ENCODE data around the gene ADCY5.

The ADCY5 gene

DNA sequence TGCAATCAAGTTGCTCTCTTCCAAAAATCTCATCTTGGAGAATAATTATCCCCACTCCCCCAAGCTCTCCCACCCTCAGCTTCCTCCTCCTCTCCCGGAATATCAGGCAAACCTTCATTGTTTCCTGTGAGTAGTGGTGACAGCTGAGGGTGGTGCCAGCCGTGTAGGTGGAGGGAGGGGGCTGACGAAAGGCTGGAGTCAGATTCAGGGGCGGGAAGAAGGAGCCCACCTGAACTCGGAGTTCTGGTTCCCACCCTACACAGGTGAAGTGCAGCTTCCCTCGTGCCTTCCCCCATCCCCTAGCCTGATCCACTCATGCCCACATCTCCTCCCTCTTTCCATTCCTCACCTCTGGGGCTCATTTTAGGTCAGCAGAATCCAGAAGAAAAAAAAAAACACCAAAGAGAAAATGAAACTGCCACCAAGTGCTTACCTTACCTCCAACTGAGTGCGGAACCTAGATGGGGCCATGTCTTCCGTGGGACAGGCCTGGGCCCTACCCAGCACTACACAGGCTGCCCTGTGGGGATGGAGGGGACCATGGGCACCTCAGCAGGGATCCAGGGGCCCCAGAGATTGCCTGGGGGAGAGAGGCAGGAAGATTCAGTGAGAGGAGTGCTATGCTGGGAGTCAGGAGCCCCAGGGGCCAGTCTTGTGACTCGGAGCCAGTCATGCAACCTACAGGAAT, 81.3 kb downstream of the ADCY5 start:
- DNase-seq (ENCODE audit: low spot score), result no peak

DNA sequence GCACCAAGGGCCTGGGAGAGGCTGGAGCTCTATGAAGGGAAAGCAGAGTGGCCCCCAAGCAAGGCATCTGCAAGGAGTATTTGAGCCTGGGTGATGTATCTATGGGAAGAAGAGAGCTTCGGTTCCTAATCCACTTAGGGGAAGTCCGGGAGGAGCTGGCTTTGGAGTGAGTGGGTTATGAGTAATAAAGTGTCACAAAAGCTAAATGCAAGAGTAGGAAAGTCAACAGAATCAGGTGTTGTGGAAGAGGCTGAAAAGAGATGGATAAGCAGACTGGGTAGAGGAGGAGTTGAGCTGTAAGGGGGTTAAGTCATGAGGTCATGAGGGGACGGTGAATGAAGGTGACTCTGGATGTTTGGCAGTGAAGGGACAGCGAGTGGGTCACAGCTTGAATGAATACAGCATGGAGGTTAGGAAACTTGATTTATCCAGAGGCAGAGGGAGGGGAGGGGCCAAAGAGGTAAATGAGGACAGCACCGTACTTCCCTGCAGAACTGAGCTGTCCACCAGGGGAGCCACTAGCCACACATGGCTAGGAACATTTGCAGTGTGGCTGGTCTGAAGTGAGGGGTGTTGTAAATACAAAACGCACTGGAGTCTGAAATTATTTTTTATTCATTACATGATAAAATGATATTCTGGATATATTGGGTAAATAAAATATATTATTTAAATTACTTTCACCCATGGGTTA, 83.3 kb downstream of the ADCY5 start:
- DNase-seq (ENCODE audit: low spot score), result no peak

DNA sequence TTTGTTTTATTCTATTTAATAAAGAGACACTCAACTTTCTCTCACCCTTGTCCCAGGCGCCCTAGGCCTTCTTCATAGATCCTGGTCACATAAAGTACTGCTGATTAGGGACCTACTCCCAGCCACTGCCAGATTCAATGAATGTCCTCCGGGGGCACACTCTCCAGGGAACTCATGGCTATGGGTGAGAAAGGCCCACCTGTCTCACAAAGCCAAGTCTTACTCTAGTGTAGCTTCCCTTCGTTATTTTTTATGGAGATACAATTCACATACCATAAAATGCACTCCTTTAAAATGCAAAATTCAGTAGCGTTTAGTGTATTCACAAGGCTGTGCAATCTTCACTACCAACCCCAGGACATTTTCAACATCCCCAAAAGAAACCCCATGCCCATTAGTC, 87.8 kb downstream of the ADCY5 start:
- no peak for DNase-seq (ENCODE audit: low spot score)

DNA sequence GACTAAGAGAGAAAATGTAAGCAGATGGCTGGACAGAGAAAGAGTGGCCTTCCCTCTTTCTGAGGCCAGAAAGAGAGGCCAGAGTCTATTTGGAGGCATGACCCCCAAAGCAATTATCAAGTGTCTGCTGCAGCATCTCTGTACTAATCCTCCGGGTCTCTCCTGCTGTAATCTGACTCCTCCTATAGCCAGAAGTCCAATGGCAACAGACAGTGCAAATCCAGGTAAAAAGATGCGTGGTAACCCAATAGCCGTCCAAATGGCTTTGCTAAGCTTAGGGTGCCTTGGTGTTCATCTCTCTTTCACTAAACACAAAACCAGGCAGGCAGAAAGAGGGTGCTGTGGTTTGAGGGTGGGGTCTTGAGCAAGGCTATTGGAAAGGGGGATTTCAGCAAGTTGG, 91.6 kb downstream of the ADCY5 start:
- DNase-seq (ENCODE audit: low spot score), result no peak

DNA sequence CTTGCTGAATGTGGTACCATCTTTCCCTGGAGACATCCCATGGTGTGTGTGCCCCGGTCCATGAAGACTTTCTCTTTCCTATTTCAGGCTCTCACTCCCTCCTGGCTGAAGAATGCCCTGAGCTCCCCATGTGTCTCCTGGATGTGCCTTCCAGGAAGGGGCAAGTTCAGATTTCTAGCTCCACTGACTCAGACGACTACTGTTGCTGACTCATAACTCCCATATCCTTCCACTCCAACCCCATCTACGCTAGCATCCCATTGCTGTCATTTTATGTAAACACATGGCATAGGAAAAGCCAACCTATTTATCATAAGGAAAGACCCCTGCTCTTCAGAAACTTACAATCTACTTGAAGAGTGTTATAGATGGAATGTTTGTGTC, 95.0 kb downstream of the ADCY5 start:
- no peak for DNase-seq (ENCODE audit: low spot score)

DNA sequence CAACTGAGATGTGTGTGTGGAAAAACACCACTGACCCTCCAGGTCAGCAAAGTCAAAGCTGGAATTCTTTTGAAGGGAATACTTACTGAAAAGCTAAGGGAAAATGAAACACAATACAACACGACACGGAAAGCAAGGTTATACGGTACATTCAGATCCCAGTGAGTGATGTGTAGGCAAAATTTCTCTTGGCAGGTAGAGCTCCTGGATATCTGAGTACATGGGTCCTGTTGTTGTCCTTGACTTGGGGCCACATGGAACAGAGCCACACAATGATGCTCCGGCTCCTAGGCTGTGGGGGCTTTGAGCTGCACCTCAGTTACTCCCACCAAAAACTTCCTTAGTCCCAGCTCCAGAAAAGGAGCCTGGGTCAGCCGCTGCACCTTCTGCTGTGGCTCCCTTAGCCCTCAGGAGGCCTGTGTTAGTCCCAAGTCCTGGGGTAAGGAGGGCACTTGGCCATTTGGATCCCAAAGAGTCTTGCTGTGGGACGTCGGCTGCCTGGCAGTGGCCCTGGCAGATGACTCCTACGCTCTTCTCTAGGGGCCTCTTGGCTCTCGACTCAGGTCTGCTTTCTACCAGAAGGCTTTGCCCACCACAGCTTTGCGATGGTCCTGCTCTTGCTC, 95.6 kb downstream of the ADCY5 start:
- no peak for DNase-seq (ENCODE audit: low spot score)

DNA sequence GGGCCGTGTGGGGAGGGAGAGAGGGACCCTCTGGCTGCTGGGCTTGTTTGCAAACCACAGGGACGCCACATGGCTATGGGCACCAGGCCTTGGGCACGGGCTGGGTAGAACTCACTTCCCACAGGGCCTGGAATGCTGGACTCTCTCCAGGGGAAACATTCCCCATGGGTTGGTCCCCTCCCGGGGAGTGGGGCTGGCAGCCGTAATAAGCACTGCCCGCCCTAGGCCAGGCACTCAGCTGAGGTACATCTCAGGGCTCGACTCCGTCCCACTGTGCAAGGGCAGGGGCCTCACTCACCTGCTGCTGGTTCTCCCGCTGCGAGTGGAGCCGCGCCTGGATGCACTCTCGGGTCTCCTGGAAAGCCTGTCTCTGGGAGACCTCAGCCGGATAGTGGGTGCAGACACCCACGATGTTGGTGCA, 96.7 kb downstream of the ADCY5 start:
- no peak for DNase-seq (ENCODE audit: low spot score)

DNA sequence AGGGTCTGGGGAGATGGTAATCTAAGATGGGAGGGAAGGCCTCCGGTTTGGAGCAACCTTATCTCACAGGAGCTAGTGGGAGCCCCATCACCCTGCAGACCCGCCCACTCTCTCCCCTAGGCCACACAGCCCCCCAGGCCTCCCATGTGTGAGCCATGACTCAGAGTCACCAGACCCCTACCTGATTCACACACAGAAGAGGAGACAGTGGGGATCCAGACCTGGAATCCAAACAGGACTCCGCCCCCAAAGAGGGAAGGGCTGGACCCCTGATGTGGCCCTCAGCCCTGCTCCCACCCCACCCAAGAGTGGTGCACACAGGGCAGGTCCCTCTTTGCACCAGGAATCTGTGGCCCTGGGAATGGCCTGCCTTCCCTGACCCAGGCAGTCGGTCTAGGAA, 97.4 kb downstream of the ADCY5 start:
- DNase-seq (ENCODE audit: low spot score), result no peak

DNA sequence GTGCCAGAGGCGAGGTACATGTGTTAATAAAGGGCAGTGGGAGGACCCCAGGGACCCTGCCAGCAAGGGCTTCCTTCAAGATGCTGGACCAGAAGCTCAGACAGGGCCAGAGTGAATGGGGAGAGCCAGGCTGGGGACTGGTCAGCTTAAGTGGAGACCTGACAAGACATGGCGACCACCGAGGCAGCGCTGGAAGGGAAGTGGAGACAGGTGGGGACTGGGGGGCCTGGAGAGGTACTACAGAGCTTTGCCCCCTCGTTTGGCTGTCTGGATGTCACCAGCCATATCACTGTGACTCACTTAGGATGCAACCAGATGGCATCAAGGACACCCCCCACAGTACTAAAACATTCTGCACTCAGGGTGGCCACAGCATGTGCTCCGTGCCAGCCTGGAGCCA, 97.9 kb downstream of the ADCY5 start:
- DNase-seq (ENCODE audit: low spot score), result no peak

DNA sequence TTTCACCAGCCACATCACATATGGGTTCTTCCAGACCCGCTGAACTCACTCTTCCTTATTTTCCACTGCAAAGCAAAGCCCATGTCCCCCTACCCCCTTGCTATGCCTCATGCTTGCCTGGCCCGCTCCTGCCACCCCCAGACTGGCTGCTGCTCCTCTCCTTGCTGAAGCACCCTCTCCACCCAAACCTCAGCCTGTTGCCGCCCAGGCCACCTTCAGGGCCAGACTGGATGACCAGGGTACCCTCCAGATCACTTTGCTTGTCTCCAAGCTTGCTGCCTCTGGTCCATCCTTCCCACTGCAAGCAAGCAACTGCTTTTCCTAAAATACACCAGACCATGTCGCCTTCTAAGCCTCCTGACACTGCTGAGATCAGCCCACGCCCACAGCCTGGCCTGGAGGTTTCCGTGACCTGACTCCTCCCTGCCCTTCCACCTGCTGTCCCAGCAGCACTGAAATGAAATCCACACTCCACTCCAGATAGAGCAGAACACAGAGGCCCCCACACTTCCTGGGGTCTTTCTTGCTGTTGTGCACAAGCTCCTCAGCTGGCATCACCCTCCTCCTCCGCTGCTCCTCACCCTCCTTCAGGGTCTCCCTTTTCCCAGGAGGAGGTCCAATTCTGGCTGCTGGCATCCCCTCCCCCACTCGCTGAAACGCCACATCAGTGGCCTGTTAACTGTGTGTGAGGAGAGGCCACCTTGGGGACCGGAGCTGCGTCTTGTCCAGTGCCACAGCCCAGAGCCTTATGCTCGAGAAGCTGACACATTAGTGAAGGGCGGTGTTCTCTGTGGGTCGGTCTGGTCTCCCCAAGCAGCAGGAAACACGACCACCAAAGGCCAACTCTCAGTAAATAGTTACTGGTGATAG, 99.1 kb downstream of the ADCY5 start:
- DNase-seq (ENCODE audit: low spot score), result no peak

DNA sequence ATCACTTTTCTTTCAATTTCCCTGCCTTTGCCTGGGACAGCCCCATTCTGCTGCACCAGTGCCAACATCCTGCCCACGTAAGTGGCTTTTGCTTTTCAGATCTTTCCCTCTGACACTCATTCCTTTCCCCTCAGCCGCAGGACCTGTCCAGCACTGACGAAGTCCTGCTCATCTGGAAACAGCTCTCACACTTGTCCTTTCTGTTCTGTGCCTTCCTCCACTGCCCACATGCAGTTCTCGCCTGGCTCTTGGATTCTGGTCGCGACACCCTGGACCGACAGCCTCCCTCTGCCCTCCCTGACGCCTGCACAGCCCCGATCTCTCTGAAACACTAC, 99.7 kb downstream of the ADCY5 start:
- DNase-seq (ENCODE audit: low spot score), result no peak

DNA sequence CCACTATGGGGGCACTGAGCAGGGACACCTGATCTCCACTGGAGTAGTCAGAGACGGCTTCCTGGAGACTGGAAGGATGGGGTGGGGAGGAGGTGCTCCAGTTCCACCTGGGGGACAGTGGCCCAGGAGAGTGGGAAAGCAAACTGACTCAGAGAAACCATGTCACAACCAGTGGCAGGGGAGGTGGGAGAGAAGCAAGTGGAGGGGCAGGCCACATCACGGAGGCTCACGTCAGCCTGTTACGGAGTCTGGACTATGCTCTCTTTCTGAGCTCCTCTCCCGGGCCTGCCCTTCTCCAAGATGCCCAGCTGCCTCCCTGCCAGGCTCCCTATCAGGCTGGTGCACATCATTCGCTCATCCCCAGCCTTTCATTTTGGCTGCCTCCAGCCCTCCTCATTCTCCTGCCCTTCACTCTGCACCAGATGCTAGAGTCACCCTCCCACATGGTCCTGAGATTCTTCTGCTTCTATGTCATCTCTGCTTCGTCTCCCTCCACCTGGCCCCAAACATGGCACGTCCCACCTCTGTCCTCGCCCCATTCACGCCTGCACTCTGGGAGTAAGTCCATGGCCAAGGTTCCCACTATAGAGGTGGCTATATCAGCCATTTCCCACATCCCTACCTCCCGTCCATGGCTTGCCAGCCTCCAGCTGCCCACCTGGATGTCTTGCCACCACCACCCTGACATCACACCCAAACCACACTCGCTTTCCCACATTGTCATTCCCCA, 100.3 kb downstream of the ADCY5 start:
- DNase-seq (ENCODE audit: low spot score), result no peak

DNA sequence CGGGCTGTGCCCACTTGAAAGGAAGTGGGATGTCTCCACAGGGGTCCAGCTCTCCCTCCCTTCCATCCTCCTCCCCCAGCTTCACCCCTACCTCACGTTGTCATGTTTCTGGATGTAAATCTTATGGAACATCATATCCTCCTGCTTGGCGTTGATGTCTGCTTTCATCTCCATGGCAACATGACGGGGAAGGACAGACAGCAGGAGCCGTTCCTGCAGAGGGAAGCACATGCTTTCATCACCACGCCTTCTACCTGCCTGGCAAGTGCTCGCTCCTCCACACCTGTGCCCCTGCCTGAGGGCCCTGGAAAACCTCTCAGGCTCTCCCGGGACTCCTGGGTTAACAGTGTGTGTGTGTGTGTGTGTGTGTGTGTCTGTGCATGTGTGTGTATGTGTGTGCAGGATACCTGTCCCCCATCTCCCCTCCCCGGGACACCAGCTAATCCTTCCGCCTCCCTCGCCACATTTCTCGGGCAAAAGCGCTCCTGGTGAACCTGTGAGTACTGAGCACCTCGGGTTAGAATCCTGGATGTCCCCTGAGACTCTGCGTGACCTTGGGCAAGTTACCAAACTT, 101.1 kb downstream of the ADCY5 start:
- DNase-seq (ENCODE audit: low spot score), result no peak

DNA sequence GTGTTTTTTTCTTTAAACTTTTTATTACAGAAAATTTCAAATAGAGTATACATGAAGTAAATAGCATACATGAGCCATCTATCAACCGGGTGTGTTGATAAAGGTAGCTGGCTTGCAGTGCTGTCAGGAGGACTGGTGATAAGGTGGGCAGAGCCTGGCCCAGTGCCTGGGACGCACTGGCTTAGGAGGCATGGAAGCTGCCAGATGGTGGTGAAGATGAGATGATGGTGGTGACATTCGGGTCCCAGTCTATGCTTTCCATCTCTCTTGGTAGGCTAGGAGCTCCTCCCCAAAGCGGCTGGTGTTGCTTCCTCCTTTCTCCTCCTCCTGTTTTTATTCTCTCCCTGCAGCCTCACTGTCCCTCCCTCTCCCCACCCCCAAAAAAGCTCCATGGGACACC, 101.7 kb downstream of the ADCY5 start:
- no peak for DNase-seq (ENCODE audit: low spot score)

DNA sequence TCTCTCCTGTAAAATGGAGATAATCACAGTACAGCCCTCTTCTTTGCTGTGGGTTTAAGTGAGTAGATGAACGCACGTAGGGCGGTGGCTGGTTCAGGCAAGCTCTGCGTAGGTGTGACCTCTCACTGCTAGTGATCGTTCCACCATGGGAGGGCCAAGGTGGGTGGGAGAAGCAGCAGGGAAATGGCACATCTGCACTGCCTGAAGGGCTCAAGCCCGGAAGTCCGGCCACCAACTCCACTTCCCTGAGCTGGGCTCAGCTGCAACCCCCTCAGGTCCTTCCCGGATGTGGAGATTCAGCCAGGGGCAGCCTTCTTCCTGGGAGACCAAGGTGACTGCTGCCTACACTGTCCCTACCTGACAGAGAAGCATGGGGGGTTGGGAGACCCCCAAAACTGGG, 102.9 kb downstream of the ADCY5 start:
- no peak for DNase-seq (ENCODE audit: low spot score)

DNA sequence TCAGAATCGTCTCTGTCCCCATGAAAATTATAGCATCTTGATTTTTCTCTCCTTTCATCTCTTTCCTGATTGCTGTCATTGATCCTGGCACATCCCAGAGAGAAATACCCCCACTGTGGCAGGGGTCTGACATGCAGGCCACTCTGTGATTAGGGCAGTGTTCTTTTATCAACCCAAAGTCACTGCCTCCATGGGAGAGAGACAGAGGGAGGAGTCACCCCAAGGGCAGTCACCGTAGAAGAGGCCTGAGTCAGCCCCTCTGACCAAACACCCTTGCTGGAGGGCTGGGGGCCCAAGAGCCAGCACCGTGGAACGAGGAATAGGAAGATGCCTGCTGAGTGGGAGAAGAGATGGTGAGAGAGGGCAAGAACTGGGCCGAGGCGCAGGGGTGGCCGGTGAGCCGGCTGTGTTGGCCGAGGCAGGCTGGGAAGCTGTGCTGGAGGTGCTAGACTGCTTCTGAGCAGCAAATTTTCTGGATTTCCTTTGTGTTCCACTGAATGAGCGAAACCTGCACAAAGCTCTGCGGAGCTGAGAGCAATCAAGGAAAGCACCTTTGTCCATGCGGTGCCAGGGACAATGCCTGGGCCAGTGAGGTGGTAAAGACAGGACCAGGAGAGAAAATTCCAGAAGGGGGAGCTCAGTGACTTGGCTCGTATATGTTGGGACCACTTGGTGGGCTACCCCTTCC, 103.8 kb downstream of the ADCY5 start:
- no peak for DNase-seq (ENCODE audit: low spot score)

DNA sequence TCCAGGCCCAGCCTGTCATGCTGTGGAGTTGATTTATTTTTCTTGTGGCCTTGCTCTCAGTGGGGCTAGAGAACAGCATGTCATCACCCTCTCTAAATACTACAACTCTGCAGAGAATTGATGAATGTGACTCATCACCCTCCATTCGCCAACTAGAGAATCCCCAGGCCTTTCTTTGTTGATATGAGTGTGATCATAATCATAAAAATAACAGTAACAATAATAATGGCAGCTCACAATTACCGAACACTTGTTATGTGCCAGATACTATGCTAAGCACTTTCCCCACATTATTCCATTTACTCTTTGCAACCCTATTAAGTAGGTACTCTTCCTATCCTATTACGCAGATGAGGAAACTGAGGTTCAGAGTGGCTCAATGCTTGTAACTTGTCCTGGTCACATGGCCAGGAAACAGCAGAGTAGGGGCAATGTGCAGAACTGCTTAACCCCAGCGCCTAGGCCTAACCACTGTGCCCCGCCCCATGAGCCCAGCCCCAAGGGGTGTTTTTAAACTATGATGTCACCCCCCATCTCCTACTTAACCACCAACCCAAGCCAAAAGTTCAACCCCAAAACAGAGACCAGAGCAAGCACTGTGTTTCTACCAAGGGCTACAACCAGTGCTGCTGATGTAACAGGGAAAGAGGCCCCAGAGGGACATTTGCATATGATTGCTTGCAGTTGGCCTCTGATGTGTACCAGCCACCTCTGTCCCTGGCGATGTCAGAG, 104.5 kb downstream of the ADCY5 start:
- DNase-seq (ENCODE audit: low spot score), result no peak

DNA sequence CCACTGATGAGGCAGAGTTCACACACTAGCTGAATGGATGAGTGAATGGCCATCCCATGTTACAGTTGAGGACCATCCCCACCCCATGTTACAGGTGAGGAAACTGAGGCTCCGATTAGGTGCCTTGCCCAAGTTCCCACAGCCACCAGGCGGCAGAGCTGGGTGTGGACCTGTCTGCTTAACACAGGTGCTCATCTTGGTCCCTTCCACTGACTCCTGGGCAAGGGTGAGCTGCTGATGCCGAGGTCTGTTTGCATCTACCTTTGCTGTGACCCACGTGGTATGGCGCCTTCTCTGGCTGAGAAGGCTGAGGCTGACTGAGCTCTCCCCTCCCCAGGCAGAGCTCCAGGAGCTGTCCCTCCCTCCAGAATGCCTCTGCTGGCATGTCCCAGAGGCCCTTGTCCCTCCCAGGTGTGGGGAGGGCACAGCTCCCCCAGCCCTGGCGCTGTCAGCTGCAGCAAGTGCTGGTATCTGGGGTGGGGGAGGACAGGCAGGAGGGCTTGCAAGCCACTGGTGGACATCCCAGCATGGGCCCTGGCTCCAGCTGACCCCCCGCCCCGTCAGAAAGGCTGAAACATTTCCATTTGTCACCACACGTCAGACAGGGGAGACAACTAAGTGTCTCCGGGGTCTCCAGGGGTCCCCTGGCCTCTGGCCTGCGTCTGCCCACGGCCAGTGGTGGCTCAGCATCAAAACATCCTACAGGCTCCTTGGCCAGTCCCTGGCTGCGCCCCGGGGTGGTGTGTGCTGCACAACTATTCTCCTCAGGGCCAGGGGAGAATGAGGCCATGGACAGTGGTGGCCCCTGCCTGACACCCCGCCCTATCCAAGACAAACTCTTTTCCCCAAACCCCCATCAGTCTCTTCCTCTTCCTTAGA, 105.4 kb downstream of the ADCY5 start:
- no peak for DNase-seq (ENCODE audit: low spot score)

DNA sequence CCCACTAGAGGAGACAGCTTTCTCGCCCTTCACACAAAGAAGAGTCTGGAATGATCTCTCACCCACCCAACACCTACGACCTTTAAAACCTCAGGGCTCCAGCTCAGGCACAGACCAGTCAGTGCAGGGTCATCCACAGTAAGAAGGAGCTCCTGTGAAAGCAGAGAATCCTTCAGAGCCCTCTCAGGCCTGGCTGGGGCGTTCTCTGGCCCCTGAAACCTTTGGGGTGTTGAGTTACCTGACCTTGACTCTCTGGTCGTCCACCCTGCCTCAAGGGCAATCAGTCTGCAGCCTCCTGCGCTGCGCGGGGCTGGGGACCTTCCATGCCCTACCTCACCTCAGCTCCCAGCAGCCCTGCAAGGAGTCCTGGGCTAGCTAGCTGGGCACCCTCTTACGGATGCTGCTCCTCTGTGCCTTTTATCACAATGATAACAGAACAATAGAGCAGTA, 106.2 kb downstream of the ADCY5 start:
- DNase-seq (ENCODE audit: low spot score), result no peak
